Gastrocnemius medialis (tissue), 4 donors: ENCODE measurements around the gene GRIA1.

Source experiments
- POLR2A ChIP-seq, 2 donors: fragments of 450-650 bp; IDR thresholded peaks; one replicate each; pipeline ENCODE4 v1.6.1; 2017; ENCODE audit warnings: antibody characterized with exemption in 2 of 2, mild to moderate bottlenecking in 2 of 2, moderate library complexity in 2 of 2
- TF ChIP-seq, protein P1 (sequence below), 5 experiments: fragments of 450-650 bp in 3 of 5; fragments of 200-600 bp in 2 of 5; sonication (generic) in 2 of 5; IDR thresholded peaks in 4 of 5; conservative IDR thresholded peaks in 1 of 5; 1 replicate in 4 of 5; 2 replicates in 1 of 5; pipeline ENCODE4 v1.5.1; 2016 to 2019; ENCODE audit warnings: antibody characterized with exemption in 5 of 5, mild to moderate bottlenecking in 3 of 5, moderate library complexity in 3 of 5

DNA sequence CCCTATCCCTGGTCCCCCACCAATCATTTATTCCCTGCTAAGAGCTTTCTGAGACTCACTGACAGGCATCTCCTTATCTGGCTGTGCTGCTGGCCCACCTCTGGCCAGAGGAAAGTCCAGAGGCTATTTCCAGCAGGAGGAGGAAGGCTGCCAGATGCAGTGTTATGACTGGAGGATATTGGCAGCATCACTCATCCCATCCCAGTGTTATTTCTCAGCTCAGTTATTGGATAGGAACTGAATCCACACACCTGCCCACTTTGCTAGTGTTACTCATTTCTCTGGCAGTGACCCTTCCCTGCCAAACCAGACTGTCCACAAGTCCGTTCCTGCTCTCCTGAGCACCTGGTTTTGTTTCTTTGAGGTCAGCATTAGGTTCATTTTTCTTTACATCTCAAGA is 228.2 kb downstream of the GRIA1 start:
- TF ChIP-seq, protein P1, sequence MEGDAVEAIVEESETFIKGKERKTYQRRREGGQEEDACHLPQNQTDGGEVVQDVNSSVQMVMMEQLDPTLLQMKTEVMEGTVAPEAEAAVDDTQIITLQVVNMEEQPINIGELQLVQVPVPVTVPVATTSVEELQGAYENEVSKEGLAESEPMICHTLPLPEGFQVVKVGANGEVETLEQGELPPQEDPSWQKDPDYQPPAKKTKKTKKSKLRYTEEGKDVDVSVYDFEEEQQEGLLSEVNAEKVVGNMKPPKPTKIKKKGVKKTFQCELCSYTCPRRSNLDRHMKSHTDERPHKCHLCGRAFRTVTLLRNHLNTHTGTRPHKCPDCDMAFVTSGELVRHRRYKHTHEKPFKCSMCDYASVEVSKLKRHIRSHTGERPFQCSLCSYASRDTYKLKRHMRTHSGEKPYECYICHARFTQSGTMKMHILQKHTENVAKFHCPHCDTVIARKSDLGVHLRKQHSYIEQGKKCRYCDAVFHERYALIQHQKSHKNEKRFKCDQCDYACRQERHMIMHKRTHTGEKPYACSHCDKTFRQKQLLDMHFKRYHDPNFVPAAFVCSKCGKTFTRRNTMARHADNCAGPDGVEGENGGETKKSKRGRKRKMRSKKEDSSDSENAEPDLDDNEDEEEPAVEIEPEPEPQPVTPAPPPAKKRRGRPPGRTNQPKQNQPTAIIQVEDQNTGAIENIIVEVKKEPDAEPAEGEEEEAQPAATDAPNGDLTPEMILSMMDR (IDR thresholded peaks at IDR 0.05 in 4 of 5, conservative IDR thresholded peaks at IDR 0.05 in 1 of 5), result no peak
- no peak for TF ChIP-seq POLR2A (IDR thresholded peaks at IDR 0.05)
